ENCODE measurements around the gene NEIL3.

NEIL3 gene

DNA sequence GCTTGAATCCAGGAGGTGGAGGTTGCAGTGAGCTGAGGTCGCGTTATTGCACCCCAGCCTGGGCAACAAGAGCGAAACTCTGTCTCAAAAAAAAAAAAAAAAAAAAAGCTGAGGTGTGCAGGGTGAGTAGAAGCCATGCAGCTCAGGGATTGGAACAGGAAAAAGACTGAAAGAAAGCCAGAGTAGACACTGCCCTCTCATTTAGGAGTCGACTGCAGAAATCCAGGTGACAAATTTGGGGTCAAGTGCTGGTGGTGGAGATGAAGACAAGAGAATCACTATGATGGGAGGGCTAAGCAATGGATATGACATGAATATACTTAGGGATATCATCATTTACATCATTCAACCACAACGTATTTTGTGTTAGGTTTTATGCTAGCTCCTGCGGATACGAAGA lies 1.9 kb downstream of the NEIL3 start:
- H3K4me3 ChIP-seq (ENCODE audit: control insufficient read depth, low read depth, low read length): no peak overlapping the region
- DNase-seq (ENCODE audit: low read depth): no peak
- TF ChIP-seq, protein P1, sequence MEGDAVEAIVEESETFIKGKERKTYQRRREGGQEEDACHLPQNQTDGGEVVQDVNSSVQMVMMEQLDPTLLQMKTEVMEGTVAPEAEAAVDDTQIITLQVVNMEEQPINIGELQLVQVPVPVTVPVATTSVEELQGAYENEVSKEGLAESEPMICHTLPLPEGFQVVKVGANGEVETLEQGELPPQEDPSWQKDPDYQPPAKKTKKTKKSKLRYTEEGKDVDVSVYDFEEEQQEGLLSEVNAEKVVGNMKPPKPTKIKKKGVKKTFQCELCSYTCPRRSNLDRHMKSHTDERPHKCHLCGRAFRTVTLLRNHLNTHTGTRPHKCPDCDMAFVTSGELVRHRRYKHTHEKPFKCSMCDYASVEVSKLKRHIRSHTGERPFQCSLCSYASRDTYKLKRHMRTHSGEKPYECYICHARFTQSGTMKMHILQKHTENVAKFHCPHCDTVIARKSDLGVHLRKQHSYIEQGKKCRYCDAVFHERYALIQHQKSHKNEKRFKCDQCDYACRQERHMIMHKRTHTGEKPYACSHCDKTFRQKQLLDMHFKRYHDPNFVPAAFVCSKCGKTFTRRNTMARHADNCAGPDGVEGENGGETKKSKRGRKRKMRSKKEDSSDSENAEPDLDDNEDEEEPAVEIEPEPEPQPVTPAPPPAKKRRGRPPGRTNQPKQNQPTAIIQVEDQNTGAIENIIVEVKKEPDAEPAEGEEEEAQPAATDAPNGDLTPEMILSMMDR (conservative IDR thresholded peaks at IDR 0.05; ENCODE audit: control insufficient read depth, insufficient read depth, low read depth, low read length): no peak

DNA sequence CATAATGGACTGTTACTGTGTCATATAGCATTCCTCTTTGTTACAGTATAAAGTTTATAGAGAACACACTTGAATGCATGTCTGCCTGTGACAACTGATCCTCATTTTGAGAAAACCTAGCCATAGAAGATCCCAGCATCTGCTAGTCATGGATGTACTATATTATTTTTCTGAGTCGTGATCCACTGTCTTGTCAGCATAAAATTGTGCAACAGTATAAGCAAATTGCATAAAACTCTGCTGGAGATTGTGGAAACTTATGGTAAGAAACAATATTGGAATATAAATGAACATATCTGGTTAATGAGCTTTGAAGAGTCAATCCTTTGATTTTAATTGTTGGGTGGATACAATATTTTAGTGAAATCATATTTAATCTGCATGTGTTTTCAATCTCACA lies 3.6 kb downstream of the NEIL3 start:
- TF ChIP-seq, protein P1 (conservative IDR thresholded peaks at IDR 0.05; ENCODE audit: control insufficient read depth, insufficient read depth, low read depth, low read length): no peak
- no peak overlapping the region for H3K4me3 ChIP-seq (ENCODE audit: control insufficient read depth, low read depth, low read length)
- peak; percentile 67 for DNase-seq (ENCODE audit: low read depth)

DNA sequence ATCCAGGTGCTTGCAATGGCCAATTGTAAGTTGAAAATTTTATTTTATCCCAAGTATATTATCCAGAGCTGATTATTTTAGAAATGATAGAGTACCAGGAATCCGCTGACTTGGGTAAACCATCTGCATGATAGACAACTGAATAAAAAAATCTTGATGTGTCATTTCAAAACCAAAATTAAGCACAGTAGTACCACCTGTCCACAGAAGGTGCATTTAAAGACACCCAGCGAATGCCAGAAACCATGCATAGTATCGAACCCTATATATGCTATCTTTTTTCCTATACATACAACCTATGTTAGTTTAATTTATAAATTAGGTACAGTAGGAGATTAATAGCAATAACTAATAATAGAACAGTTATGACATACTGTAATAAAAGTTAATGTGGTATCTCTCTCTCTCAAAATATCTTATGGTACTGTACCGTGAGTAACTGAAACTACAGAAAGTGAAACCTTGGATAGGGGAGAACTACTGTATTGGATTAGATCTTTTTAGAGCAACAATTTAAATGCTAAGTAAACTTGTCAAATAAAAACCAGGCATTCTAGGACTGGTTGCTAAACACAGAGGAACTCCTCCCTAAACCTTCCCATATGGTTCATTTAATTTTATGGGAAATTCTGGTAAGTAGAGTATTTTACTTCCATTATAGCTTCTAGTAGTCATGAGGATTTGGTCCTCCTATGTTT lies 6.2 kb downstream of the NEIL3 start:
- no peak for DNase-seq (ENCODE audit: low read depth)
- no peak overlapping the region for H3K4me3 ChIP-seq (ENCODE audit: control insufficient read depth, low read depth, low read length)
- TF ChIP-seq, protein P1 (conservative IDR thresholded peaks at IDR 0.05; ENCODE audit: control insufficient read depth, insufficient read depth, low read depth, low read length): no peak

DNA sequence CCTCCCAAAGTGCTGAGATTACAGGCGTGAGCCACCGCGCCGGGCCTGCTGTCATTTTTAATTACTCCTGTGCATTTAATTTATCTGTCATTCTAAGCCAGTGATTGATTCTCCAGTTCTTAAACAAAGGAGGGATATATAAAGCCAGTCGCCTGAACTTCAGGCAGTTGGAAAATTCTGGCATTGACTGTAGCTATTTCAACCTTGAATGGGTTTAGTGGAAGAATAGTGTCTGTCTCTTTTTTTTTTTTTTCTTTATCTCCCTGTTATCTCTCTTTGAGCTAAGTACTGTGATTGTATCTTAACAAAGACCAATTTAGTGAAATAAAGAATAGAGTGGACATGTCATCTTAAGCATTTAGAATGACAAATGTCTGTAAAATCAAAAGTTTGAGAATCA lies 11.0 kb downstream of the NEIL3 start:
- DNase-seq (ENCODE audit: low read depth): no peak
- no peak overlapping the region for H3K4me3 ChIP-seq (ENCODE audit: control insufficient read depth, low read depth, low read length)
- TF ChIP-seq, protein P1 (conservative IDR thresholded peaks at IDR 0.05; ENCODE audit: control insufficient read depth, insufficient read depth, low read depth, low read length): no peak

DNA sequence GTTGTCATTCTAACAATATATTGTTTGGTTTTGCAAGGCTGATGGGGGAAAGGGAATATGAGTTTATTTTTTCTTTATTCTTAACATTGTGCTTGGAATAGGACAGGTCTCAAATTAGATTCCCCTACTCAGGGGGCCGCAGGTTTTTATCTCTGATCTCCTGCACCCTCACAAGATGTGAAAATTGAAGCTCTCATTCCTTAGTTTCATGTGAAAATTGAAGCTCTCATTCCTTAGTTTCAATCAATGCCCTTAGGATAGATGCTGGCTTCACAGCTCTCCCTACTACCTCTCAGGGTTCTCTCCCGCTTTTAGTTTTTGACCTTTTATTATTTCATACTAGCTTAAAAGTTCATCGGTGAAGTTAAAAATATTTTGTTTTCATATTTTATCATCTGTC lies 12.0 kb downstream of the NEIL3 start:
- TF ChIP-seq, protein P1 (conservative IDR thresholded peaks at IDR 0.05; ENCODE audit: control insufficient read depth, insufficient read depth, low read depth, low read length): no peak
- no peak overlapping the region for H3K4me3 ChIP-seq (ENCODE audit: control insufficient read depth, low read depth, low read length)
- no peak for DNase-seq (ENCODE audit: low read depth)

DNA sequence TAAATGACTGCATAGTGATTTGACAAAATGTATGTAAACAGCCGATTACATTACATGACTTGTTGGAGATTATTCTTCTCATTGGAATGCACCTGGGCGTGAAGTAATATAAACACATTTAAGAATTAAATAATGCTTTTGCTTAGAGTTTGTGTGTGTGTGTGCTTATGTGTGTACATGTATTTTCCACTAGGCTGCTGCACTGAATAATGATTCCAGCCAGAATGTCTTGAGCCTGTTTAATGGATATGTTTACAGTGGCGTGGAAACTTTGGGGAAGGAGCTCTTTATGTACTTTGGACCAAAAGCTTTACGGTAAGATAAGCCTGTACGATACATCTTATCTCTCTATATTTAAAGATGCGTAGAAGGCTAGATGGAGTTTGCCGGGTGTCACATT lies 12.6 kb downstream of the NEIL3 start:
- TF ChIP-seq, protein P1 (conservative IDR thresholded peaks at IDR 0.05; ENCODE audit: control insufficient read depth, insufficient read depth, low read depth, low read length): no peak
- no peak overlapping the region for H3K4me3 ChIP-seq (ENCODE audit: control insufficient read depth, low read depth, low read length)
- DNase-seq (ENCODE audit: low read depth): no peak

DNA sequence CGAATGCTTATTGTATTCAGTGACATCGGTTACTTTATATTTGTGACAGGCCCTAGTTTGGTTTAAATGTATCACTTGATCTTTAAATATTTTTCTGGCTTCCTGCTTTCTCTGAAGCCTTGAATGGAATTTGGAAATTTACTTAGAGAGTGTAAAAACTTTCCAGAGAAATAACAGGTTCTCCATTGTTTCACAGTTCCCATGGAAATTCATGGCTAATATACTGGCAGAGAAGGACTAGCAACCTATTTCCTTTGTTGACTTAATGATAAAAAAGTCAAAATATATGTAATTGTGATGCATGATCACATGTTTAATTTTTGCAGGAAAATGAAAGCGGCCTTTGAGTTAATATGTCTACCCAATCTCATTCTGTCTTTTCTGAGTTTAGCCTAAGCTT lies 13.2 kb downstream of the NEIL3 start:
- TF ChIP-seq, protein P1 (conservative IDR thresholded peaks at IDR 0.05; ENCODE audit: control insufficient read depth, insufficient read depth, low read depth, low read length): no peak
- no peak overlapping the region for H3K4me3 ChIP-seq (ENCODE audit: control insufficient read depth, low read depth, low read length)
- no peak for DNase-seq (ENCODE audit: low read depth)
